A549 treated with dexamethasone at 1 μM for 4 hours (cell line): Measurements from ENCODE around the gene PRTN3. TPM values are rescaled to one million over a fixed set of nuclear protein-coding genes. Genes with fewer than 3 reads are reported as not detected.

Source experiments
- total RNA-seq: library from RNA; stranded (reverse); fragments of 200-300 nt; extraction: Qiagen RNA extraction; gene quantifications from 5 replicates; pipeline ENCODE4 v1.2.3, GENCODE V29; 2022

PRTN3 gene, protein sequence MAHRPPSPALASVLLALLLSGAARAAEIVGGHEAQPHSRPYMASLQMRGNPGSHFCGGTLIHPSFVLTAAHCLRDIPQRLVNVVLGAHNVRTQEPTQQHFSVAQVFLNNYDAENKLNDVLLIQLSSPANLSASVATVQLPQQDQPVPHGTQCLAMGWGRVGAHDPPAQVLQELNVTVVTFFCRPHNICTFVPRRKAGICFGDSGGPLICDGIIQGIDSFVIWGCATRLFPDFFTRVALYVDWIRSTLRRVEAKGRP
- total RNA-seq, result 0.17 to 0.66 TPM (median 0.42 TPM) in 5 replicates

DNA sequence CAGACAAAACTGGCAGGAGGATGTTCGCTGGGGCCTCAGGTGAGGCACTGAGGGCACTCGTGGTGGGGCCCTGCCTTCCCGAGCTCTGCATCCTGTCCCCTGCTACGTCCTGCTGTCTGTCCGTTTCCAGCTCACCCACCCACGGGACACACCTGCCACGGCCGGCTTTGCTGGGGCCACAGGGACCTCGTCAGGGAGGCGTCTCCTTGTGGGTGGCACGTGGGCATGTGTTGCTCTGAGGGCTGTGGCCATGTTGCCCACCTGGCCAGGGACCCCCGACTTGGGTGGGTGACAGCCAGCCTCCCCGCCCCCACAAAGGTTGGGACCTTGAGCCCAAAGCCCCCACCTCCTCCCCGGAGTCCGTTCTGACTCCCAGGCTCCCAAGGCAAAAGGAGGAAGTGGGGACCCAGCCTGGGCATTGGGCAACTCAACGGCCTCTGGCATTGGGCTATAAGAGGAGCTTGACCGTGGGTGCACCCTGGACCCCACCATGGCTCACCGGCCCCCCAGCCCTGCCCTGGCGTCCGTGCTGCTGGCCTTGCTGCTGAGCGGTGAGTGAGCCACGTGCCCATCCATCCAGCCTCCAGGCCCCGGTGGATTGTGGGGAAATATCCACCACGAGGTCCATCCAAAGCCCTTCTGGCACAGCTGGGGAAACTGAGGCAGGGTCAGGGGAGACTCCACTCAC, at the start of gene PRTN3:
Gene PRTN3 (plus strand): TSS at position 481 of the 688 bp plus-strand sequence. CDS start 10 bp downstream, at position 491.

GRCh38 chr19:796692-797527, 43.9 kb upstream of the PRTN3 start, which contains the start of gene PTBP1:
PTBP1 (plus strand) TSS chr19:797452; CDS start chr19:797498, 46 bp downstream.

GRCh38 chr19:821825-822503, 18.8 kb upstream of the PRTN3 start, which contains the start of gene PLPPR3:
PLPPR3 (minus strand) TSS chr19:821955; CDS start chr19:821559, 396 bp downstream.

GRCh38 chr19:827710-828321, 13.0 kb upstream of the PRTN3 start, which contains the start of gene AZU1:
AZU1 (plus strand) TSS chr19:827837; CDS start chr19:827847, 10 bp downstream.

GRCh38 chr19:852136-853013, 11.6 kb downstream of the PRTN3 start, which contains the start of gene ELANE:
ELANE (plus strand) TSS chr19:852303; CDS start chr19:852329, 26 bp downstream.

GRCh38 chr19:858868-859843, 18.4 kb downstream of the PRTN3 start, which contains the start of gene CFD:
CFD (plus strand) TSS chr19:859664; CDS start chr19:859690, 26 bp downstream.

GRCh38 chr19:892894-893689, 52.3 kb downstream of the PRTN3 start, which contains the start of the genes MED16 and RNU6-9:
MED16 (minus strand) TSS chr19:893187; CDS start chr19:891131, 2,056 bp downstream.
RNU6-9 (plus strand) TSS chr19:893484.

Other genes starting within 250 kb of the PRTN3 start
- 68.6 to 97.5 TPM (median 89.4 TPM) in 5 replicates for gene POLRMT, start 207.5 kb upstream of the PRTN3 start, total RNA-seq
- gene FGF22, start 201.1 kb upstream of the PRTN3 start, total RNA-seq, result 0.26 to 0.68 TPM (median 0.39 TPM) in 5 replicates
- gene RNF126, start 177.8 kb upstream of the PRTN3 start, total RNA-seq, result 48.1 to 71.4 TPM (median 68.3 TPM) in 5 replicates
- 215 to 309 TPM (median 261 TPM) in 5 replicates for gene FSTL3, start 164.6 kb upstream of the PRTN3 start, total RNA-seq
- 0.14 TPM in 1 of 5 replicates, not detected in the others for gene PRSS57, start 145.5 kb upstream of the PRTN3 start, total RNA-seq
- gene PALM, start 132.1 kb upstream of the PRTN3 start, total RNA-seq, result 11.0 to 17.2 TPM (median 15.6 TPM) in 5 replicates
- gene MISP, start 89.9 kb upstream of the PRTN3 start, total RNA-seq, result 60.7 to 84.1 TPM (median 81.1 TPM) in 5 replicates
- gene PTBP1, start 43.5 kb upstream of the PRTN3 start, total RNA-seq, result 179 to 224 TPM (median 212 TPM) in 5 replicates
- 2.6 to 5.1 TPM (median 3.6 TPM) in 5 replicates for gene PLPPR3, start 19.0 kb upstream of the PRTN3 start, total RNA-seq
- 0.20 to 0.28 TPM (median 0.24 TPM) in 4 of 5 replicates, not detected in the other for gene AZU1, start 13.2 kb upstream of the PRTN3 start, total RNA-seq
- gene ELANE, start 11.3 kb downstream of the PRTN3 start, total RNA-seq, result 0.09 to 0.23 TPM (median 0.17 TPM) in 4 of 5 replicates, not detected in the other
- gene CFD, start 18.7 kb downstream of the PRTN3 start, total RNA-seq, result 10.1 to 20.7 TPM (median 16.8 TPM) in 5 replicates
- gene MED16, start 52.2 kb downstream of the PRTN3 start, total RNA-seq, result 12.6 to 23.8 TPM (median 22.5 TPM) in 5 replicates
- not detected in 5 replicates for gene RNU6-9, start 52.5 kb downstream of the PRTN3 start, total RNA-seq
- gene R3HDM4, start 72.2 kb downstream of the PRTN3 start, total RNA-seq, result 24.0 to 40.9 TPM (median 35.3 TPM) in 5 replicates
- 0.19 to 0.43 TPM (median 0.21 TPM) in 5 replicates for gene KISS1R, start 76.3 kb downstream of the PRTN3 start, total RNA-seq
- gene ARID3A, start 85.0 kb downstream of the PRTN3 start, total RNA-seq, result 2.8 to 6.6 TPM (median 5.6 TPM) in 5 replicates
- 39.8 to 62.3 TPM (median 57.5 TPM) in 5 replicates for gene WDR18, start 143.3 kb downstream of the PRTN3 start, total RNA-seq
- gene GRIN3B, start 159.4 kb downstream of the PRTN3 start, total RNA-seq, result 1.7 to 3.9 TPM (median 3.0 TPM) in 5 replicates
- gene TMEM259, start 180.1 kb downstream of the PRTN3 start, total RNA-seq, result 62.1 to 144 TPM (median 130 TPM) in 5 replicates
- not detected in 5 replicates for gene RNU6-2, start 180.5 kb downstream of the PRTN3 start, total RNA-seq
- 93.3 to 117 TPM (median 109 TPM) in 5 replicates for gene CNN2, start 185.6 kb downstream of the PRTN3 start, total RNA-seq
- 11.1 to 20.7 TPM (median 16.9 TPM) in 5 replicates for gene ABCA7, start 199.1 kb downstream of the PRTN3 start, total RNA-seq
- gene ARHGAP45, start 226.2 kb downstream of the PRTN3 start, total RNA-seq, result 2.8 to 6.4 TPM (median 5.2 TPM) in 5 replicates